Fibroblast of skin of left quadriceps (primary cell): ENCODE data around the gene DAP.

Experiments
- DNase-seq, 2 experiments: peaks; one replicate each; pipeline ENCODE4 v3.0.0-alpha.2; 2013; ENCODE audit warnings: low read depth in 2 of 2

Gene DAP

GRCh38 chr5:10760921-10761184 lies 181 bp downstream of the DAP start:
- no peak for DNase-seq

GRCh38 chr5:10760096-10760920 lies 726 bp downstream of the DAP start:
- DNase-seq, result peak; percentile 14 to 23

- no peak for DNase-seq
Observed at GRCh38 chr5:10759111-10759510, 1.9 kb downstream of the DAP start.

- no peak for DNase-seq
Observed at GRCh38 chr5:10757922-10758555, 3.0 kb downstream of the DAP start.

- no peak for DNase-seq
Observed at GRCh38 chr5:10757043-10757442, 4.0 kb downstream of the DAP start.

- DNase-seq, result peak; percentile 79 to 81
Observed at GRCh38 chr5:10756549-10756948, 4.5 kb downstream of the DAP start.

- no peak for DNase-seq
Observed at GRCh38 chr5:10753178-10753577, 7.9 kb downstream of the DAP start.

- no peak for DNase-seq
Observed at GRCh38 chr5:10752451-10752850, 8.6 kb downstream of the DAP start.

GRCh38 chr5:10750909-10751308 lies 10.1 kb downstream of the DAP start:
- DNase-seq, result no peak

GRCh38 chr5:10747678-10748622 lies 13.1 kb downstream of the DAP start:
- no peak for DNase-seq

DNA sequence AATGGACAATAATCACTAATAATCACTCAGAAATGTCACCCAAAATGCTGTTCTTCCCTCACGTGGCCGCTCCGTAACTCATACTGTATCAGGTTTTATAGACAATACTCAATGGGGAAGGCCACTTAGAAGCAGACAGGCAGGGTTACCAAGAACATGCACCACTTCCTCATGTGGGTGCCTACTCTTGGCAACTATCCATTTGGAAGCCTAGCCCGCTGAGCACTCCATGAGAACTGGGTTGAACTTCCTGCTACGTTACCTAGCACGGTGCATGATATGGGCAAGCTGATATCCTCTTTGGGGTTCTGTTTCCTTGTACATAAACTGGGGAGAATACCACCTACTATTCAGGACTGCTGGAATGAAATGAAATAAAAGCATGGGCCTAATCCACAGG lies 14.3 kb downstream of the DAP start:
- DNase-seq, result no peak

- DNase-seq, result no peak
Observed at GRCh38 chr5:10745133-10745532, 15.9 kb downstream of the DAP start.

DNA sequence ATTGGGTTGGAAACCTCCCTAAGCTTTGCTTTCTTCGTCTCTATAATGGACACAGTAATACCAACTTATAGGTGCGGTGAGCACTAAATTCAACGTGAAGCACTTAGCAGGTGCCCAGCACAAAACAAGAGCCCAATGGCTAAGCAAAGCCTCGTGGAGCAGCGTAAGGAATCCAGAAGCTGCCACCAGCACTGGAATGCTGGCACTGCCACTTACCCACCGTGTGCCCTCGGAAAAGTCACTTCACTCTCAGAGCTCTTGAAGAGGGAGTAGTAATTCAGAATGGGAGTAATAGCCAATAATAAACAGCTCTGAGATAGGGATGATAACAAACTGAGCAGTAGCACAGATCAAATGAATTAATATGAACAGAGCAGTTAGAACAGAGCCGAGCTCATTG lies 16.4 kb downstream of the DAP start:
- no peak for DNase-seq

DNA sequence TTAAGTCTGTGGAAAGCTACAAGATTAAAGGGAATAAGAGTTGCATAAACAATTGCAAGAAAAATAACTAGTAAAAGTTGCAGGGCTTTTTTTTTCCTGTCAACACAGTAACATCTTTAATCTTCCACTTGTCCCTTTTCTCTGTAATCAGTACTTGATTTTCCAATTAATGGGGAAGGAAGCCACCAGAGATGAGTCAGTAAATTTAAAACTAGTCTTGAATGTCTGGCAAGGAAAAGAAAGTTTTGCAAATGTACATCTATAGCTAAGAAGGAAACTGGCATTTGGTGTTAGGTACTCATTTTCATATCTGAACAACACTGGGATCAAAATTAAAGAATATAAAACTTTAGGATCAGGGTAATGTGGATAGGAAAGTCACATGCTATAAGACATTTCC lies 17.1 kb downstream of the DAP start:
- DNase-seq, result no peak

- DNase-seq, result no peak
Observed at GRCh38 chr5:10743526-10743925, 17.5 kb downstream of the DAP start.

GRCh38 chr5:10741661-10742060 lies 19.4 kb downstream of the DAP start:
- no peak for DNase-seq

- no peak for DNase-seq
Observed at GRCh38 chr5:10740384-10740783, 20.6 kb downstream of the DAP start.

DNA sequence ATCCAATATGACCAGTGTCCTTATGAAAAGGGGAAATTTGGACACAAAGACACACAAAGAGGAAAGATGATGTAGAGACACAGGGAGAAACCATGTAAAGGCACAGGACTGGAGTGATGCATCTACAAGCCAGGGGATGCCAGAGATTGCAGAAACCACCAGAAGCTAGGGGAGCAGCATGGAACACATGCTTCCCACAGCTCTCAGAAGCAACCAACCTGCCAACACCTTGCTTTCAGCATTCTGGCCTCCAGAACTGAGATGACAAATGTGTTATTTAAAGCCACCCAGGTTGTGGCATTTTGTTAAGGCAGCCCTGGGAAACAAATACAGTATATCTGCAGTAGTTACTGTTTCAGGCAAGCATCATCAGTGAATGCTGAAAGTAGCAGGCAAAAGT lies 23.2 kb downstream of the DAP start:
- no peak for DNase-seq

DNA sequence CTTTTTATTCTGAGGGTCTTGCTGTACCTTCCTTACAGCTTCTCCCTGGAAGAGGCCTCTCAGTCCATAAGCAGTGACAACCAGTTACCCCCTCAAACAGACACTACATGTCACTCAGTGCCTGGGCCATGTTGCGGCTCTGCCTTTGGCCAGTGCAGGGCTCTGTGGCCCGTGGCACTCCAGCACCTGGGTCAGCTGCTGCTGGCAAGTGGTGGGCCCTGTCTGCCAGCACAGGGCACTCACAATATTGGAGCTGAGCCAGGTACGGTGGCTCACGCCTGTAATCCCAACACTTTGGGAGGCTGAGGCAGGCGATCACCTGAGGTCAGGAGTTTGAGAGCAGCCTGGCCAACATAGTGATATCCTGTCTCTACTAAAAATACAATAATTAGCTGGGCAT lies 24.2 kb downstream of the DAP start:
- no peak for DNase-seq

GRCh38 chr5:10736354-10736753 lies 24.7 kb downstream of the DAP start:
- DNase-seq, result no peak

DNA sequence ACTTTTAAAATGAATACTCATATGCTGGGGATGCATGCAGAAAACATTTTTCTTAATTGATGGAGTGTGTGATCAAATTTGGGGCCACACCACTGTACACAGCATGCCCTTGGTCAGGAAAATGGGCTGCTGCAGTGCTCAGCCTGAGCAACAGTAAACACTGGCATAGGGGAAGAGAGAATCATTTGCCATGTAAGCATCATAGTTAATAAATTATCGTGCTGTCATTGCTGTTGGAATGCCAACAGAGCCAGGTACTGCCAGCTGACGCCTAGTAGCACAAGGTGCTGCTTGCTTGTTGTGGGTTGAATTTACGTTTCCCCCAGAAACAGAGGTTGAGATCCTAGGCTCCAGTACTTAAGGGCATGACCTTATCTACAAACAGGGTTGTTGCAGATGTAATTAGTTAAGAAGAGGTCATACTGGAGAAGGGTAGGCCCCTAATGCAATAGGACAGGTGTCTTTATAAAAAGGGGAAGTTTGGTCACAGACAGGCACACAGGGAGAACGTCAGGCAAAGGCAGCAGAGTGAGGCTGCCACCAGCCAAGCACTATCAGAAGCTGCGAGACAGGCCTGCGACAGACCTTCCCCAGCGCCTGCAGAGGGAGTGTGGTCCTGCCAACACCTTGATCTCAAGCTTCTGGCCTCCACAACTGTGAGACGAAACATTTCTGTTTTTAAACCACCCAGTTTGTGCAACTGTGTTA lies 25.3 kb downstream of the DAP start:
- DNase-seq, result no peak
